ENCODE measurements around the gene ZNF74.

The ZNF74 gene

GRCh38 chr22:20420157-20420842 is 26.3 kb downstream of the ZNF74 start:
- DNase-seq (ENCODE audit: low read depth, low spot score), result no peak

- no peak for DNase-seq (ENCODE audit: low read depth, low spot score)
These were observed 27.5 kb downstream of the ZNF74 start for GRCh38 chr22:20421507-20421874.

GRCh38 chr22:20422271-20423007 is 28.5 kb downstream of the ZNF74 start:
- peak; percentile 90 for DNase-seq (ENCODE audit: low read depth, low spot score)

GRCh38 chr22:20423008-20423905 is 29.3 kb downstream of the ZNF74 start:
- peak; percentile 81 for DNase-seq (ENCODE audit: low read depth, low spot score)

GRCh38 chr22:20423906-20424551 is 30.1 kb downstream of the ZNF74 start:
- no peak for DNase-seq (ENCODE audit: low read depth, low spot score)

- no peak for DNase-seq (ENCODE audit: low read depth, low spot score)
These were observed 30.6 kb downstream of the ZNF74 start for GRCh38 chr22:20424568-20424931.

- peak; percentile 41 for DNase-seq (ENCODE audit: low read depth, low spot score)
These were observed 31.1 kb downstream of the ZNF74 start for GRCh38 chr22:20424932-20425565.

GRCh38 chr22:20425566-20426258 is 31.8 kb downstream of the ZNF74 start:
- no peak for DNase-seq (ENCODE audit: low read depth, low spot score)

GRCh38 chr22:20426259-20426615 is 32.3 kb downstream of the ZNF74 start:
- DNase-seq (ENCODE audit: low read depth, low spot score), result no peak

- DNase-seq (ENCODE audit: low read depth, low spot score), result no peak
These were observed 33.4 kb downstream of the ZNF74 start for GRCh38 chr22:20427104-20427944.

- DNase-seq (ENCODE audit: low read depth, low spot score), result no peak
These were observed 34.0 kb downstream of the ZNF74 start for GRCh38 chr22:20427945-20428417.

- no peak for DNase-seq (ENCODE audit: low read depth, low spot score)
These were observed 34.7 kb downstream of the ZNF74 start for GRCh38 chr22:20428496-20429253.

GRCh38 chr22:20429254-20430100 is 35.5 kb downstream of the ZNF74 start:
- peak; percentile 51 for DNase-seq (ENCODE audit: low read depth, low spot score)

GRCh38 chr22:20430101-20430719 is 36.3 kb downstream of the ZNF74 start:
- DNase-seq (ENCODE audit: low read depth, low spot score), result no peak

GRCh38 chr22:20430720-20431510 is 37.0 kb downstream of the ZNF74 start:
- peak; percentile 86 for DNase-seq (ENCODE audit: low read depth, low spot score)

- DNase-seq (ENCODE audit: low read depth, low spot score), result no peak
These were observed 37.7 kb downstream of the ZNF74 start for GRCh38 chr22:20431511-20432192.
